Fibroblast of skin of right quadriceps (primary cell): Measurements from ENCODE around the gene MCCD1.

Experiments used
- DNase-seq: peaks from one replicate; pipeline ENCODE4 v3.0.0-alpha.2; 2013

Gene MCCD1

DNA sequence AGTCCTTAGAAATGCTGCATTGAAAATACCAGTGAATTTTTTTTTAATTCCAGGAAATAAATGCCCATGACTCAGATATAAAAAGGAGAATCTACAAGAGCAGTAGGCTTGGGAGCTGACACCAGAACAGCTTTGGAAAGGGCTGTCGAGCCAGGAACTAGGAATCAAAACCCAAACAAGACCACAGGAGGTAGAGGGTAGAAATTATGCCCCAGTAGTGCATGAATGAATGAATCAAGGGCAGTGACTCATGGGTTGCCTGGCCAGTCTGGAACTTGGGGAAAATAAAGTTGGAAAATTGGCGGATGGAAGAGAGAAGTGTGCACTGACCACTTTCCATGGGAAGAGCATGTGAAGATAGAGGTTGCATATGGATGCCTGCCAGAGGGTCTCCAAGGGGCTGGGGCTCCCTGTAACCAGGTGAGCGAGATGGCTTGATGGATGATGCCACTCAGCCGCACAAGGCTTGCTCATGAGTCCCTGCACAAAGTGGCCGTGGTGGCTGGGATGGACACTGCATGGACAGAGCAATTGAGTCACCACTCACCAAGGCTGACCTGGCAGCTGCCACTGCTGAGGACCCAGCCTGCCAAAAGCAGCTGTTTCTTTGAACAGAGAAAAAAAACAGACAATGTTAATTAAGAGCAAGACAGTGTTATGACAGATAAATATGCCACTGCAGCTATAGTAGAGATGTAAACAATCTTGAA lies 15.2 kb upstream of the MCCD1 start:
- no peak for DNase-seq

DNA sequence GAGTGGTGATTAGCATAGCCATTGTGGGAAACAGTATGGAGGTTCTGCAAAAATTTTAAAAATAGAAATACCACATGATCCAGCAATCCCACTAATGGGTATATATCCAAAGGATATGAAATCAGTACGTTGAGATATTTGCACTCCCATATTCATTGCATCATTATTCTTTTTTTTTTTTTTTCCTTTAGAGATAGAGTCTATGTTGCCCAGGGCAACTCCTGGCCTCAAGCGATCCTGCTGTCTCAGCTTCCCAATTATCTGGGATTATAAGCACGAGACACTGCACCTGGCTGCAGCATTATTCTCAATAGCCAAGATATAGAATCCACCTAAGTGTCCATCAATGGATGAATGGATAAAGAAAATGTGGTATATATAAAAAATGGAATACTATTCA lies 6.9 kb upstream of the MCCD1 start:
- DNase-seq, result no peak

DNA sequence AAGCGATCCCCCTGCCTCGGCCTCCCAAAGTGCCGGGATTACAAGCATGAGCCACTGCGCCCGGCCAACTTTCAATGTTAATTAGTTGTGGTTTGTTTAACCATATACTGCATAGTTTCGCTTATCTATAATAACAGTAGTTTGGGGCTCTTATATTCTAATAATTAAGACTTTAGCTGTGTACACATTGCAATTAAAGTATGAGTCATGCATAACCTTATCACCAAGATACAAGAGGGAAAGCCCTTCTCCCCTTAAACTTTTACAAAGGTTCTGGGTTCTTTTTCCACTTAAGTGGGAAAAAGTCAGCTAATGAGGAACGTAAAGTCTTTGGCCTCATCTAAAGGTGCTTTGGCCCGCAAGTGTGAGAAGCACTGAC lies 3.2 kb upstream of the MCCD1 start:
- no peak for DNase-seq

DNA sequence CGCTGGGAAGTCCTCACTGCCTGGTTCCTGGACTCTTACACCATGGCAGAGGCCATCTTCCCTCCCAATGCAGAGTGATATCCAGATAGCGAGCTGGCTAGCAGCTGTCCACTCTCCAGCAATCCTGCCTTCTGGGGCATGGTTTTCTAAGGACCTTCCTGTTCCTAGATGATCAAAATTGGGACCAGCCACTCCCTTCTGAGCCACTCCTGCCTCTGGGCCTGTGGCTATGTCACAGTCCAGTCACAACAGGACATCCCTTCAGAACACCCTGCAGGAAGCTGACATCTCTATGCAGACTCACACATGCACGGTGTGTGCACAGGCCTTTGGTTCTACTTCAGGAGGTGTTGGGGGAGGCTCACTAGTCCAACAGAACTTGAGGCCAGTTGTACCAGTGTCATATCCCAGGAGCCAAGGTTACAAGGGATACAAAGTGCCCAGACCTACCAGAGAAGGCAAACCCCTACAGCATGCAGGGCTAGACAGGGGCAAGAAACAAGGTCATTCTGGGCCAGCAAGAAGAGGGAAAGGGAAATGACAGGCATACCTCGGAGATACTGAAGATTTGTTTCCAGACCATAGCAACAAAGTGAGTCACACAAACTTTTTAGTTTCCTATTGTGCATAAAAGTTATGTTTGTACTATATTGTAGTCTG lies 2.7 kb upstream of the MCCD1 start:
- DNase-seq, result peak; percentile 43

DNA sequence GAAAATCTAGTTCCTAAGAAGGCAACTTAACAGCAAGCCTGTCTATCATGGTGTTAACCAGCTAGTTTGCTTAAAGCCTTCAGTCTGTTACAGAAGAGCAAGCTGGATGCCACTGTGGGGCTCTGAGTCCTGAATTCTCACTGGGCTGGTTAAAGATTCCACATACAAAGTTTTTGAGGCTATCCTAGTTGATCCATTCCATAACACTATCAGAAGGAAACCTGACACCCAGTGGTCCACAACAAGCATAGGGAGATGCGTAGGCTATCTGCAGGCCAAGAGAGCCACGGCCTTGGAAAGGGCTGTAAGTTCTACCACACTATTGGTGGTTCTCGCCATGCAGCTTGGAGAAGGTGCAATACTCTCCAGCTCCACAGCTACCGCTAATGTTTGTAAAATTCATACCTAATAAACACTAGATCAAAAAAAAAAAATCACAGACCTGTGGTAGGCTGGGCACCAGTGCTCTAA lies 420 bp upstream of the MCCD1 start:
- DNase-seq, result no peak

DNA sequence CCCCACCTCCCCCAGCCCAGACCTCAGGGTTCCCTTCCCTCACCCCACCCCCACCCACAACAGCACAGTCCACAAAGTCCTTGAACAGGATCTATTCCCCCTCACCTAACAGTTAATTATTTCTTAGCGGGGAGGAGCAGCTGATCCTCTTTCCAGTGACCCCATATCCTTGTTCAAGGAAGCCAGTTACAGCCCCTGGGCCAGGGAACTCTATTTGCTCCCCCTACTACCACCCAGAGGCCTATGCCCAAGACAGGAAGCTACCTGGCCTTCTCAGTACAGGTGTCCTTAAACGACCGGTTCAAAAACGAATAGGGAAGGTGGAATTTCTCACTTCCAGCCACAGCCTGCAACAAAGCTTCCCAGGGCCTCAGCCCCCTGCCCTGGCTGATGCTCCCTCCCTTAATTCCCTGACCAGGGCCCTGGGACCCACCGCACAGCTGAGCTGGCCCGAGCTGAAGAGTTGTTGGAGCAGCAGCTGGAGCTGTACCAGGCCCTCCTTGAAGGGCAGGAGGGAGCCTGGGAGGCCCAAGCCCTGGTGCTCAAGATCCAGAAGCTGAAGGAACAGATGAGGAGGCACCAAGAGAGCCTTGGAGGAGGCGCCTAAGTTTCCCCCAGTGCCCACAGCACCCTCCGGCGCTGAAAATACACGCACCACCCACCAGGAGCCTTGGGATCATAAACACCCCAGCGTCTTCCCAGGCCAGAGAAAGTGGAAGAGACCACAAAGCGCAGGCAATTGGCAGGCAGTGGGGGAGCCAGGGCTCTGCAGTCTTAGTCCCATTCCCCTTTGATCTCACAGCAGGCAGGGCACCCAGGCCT lies 778 bp downstream of the MCCD1 start:
- DNase-seq, result no peak

DNA sequence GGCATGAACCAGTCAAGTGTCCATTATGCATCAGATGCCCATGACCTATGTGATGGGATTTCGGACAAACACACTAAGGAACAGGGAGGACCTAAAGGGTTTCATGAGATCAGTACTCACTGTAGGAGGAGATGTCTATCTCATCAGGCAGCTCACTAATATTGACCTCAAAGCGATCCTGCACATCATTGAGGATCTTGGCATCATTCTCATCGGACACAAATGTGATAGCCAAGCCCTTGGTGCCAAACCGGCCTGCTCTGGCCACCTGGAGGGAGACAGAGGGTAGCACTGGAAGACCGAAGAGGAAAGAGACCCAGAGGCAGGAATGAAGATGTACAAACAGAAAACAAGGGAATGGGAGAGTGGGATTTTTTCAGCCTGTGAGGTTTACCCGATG lies 1.9 kb downstream of the MCCD1 start:
- DNase-seq, result no peak

DNA sequence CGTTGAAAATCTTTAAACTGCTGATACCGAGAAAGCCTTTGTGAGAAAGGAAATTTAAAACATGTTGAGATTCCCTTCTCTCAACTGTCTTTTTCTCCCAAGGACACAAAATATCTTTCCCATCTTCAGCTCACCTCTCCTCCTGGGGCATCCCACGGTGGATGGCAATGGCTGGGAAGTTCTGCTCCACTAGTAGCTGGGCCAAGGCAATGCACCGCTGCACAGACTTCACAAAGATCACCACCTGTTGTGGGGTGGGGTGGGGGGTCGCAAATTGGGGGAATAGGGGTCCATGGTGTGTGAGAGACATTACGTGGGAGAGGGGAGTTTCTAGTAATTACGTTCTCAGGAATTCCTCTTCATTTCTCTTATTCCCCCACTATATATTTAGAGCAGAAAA lies 2.4 kb downstream of the MCCD1 start:
- no peak for DNase-seq

DNA sequence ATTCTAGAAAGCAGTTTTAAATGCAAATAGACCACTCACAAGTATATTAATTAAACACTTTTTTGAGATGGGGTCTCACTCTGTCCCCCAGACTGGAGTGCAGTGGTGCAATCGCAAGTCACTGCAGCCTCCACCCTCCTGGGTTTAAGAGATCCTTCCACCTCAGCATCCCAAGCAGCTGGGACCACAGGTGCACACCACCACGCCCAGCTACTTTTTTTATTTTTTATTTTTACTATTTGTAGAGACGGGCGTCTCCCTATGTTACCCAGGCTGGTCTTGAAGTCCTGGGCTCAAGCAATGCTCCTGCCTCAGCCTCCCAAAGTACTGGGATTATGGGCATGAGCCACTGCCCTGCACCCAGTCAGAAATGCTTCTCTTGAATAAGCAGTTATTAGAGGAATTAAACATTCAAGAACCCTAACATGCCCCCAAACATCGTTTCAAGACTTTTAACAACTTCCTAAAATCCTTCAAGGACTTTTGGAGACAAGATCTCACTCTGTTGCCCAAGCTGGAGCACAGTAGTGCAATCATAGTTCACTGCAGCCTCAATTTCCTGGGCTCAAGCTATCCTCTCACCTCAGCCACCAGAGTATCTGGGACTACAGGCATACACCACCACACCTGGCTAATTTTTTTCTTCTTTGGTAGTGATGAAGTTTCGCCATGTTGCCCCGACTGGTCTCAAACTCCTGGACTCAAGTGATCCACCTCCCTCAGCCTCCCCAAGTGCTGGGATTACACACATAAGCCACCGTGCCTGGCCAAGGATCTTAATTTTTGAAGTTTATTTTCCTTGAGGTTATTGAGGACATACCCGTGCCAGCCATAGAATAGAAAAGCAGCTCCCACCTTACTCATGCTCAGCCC lies 3.2 kb downstream of the MCCD1 start:
- no peak for DNase-seq

DNA sequence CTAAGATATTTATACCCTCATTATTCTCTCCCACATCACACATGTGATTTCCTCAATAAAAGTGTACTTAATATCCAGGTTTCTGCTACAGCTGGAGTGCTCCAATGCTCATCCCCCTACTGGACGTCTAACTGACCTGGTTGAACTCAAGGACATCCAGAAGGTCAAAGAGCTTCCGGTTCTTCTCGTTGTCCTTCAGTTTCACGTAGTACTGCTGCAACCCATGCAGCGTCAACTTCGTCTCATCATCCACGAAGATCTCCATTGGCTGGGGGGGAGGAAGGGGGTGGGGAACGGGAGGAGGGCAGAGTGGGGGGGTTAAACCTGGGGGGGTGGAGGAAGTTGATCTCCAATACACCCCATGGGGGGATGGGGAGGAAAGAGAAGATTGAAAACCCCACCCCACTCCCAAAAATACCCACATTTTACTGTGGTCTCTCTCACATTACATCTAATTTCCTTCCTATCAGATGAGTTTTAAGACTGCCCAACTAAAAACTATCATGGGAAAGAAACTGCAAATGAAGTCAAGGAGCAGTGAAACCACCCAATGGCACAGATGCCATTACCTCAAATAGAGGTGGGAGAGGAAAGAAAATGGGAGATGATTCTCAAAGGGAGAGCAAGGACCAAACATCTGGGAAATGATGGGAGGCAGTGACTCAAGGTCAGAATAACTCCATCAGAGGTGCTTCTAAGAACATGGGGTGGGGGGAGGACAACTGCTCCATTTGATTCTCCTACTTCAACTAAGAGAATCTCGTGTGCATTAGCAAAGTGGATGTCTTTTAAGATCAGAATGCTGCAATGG lies 4.1 kb downstream of the MCCD1 start:
- no peak for DNase-seq

DNA sequence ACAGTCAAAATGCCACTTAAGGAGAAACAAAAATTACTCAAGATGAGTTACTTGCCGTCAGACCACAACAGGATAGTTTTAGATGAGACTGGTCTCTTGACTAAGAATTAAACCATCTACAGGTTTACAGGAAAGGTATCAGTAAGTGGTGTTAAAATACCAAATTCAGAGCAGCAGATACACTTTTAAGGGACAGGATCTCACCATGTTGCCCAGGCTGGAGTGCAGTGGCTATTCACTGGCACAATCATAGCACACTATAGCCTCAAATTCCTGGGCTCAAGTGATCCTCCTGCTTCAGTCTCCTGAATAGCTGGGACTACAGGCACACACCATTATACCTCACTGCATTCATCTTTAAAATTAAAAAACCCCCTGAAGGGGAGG lies 4.7 kb downstream of the MCCD1 start:
- no peak for DNase-seq

DNA sequence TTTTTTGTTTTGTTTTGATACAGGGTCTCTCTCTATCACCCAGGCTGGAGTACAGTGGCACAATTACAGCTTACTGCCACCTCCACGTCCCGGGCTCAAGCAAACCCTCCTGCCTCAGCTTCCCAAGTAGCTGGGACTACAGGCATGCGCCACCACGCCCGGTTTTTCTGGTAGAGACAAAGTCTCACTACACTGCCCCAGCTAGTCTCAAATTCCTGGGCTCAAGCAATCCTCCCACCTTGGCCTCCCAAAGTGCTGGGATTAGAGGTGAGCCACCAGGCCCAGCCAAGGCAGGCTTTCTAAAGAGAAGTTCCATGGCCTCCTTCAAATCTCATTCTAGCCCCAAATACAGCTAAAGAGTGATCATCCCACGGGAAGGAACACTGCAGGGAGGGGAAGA lies 5.2 kb downstream of the MCCD1 start:
- DNase-seq, result no peak

DNA sequence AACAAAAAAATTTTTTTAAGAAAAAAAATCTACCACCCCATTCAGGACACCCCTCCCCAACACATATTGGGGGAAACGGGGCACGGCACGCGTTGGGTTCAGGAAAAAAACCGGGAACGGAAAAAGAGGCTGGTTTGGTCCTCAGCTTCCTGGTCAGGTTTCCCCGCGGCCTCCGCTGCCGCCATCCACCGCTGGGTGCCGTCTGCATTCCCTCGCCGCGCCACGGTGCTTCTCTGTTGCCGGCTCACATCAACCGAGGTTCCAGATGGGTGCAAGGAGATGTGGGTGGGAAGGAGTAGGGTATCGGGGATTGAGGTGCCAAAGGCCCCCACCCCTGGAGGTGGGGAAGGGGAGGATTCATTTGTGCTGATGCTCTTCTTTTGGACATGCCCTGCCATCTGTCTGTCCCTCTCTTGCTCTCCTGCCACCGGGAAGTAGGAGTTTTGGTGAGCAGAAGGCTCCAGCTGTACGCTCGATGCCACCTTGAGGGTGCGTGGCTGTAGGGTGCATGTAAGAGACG lies 5.8 kb downstream of the MCCD1 start:
- no peak for DNase-seq

DNA sequence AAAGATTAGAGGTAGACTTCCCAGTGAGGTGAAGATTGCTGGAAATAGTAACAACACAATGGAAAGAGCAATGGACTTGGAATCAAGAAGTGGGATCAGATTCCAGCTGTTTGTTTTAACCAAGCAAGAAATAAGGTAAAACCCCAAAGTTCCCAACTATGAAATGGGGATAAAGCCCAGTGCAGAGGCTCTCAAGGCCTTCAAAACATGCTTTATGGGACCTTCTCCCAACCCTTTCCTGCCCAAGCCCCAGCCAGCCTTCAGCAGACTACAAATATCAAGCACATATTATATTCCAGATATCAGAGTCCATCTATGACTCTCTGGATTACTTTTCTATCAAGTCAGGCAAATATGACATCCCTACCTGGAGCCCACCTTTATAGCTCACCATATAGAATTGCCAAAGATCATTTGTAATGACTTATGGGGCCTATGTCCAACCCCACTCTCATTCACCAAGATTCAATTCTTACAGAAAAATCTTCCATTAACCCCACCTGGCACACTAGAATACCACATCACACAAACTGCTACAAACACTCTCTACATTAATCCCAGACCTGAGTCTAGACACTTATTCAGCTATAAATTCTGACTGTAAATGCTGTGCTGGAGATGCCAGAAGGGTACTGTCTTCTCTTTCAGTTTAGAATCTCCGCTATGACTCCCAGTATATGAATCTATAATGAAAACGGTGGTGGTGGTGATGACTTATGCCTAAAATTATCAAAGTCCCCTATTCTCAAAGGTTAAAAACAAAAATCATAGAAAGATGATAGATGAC lies 7.0 kb downstream of the MCCD1 start:
- DNase-seq, result no peak

DNA sequence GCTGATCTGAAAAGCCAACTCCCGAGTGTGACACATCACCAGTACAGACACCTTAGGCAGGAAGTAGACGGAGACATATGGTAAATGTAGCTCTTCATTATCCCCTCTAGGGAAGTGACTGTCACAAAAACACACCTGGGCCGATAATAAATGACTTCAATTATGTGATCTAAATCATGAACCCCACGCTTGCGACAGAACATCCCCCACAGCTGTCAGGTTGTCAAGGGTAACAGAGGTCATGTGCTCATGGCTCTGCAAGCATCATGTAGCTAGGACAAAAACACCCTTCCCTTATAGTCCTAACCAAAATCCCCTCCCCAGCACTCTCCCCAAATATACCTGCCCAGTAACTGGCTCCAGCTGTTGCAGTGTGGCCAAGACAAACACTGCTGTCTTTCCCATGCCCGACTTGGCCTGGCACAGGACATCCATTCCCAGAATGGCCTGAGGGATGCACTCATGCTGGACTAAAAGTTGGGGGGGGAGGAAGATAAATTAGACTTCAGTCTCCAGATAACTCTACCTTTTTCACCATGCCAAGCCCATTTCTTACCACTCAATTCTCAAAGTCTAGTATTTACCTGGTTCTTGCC lies 10.1 kb downstream of the MCCD1 start:
- DNase-seq, result no peak

DNA sequence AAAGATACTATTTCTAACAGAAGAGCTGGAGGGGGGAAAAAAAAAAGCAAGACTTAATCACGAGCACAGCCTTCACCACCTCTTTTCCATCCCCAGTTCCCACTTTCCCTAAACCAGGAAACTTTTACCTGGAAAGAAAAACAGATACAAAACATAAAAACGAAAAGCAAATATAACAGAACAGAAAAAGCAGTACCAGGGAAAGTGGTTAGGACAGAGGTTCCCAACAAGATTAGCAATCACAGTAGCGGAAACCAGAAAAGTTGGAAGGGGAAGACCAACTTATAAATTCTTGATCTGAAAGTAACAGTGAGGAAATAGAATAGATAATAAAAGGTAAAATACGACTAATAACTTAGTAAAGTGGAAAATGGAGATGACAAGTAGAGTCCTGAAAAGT lies 11.9 kb downstream of the MCCD1 start:
- no peak for DNase-seq

DNA sequence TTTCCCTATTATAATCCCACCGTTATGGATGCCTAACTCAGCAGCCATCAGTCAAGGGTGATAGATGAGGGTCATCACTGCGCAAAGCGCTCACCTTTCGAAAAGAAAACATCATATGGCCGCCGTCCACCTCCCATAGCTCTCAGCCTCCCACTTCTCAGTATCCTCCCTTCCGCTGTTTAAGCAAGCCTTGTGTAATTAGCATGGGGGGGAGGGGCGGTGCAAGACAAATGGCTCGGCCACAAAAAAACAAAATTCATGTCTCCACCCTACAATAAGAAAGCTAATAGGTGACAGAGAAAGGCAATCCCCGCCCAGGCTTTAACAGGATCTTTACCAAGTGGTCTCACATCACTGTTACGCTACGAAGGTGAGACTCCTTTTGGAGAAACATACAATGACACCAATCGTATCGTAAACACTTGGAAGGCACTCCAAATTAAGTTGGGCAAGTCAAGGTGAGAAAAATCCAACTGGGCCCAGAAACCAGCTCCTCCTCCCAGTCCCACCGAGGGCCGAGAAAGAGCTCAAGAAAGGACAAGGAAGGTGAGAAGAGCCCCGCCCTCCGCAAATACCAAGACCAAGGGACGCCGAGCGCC lies 12.4 kb downstream of the MCCD1 start:
- DNase-seq, result peak; percentile 48

DNA sequence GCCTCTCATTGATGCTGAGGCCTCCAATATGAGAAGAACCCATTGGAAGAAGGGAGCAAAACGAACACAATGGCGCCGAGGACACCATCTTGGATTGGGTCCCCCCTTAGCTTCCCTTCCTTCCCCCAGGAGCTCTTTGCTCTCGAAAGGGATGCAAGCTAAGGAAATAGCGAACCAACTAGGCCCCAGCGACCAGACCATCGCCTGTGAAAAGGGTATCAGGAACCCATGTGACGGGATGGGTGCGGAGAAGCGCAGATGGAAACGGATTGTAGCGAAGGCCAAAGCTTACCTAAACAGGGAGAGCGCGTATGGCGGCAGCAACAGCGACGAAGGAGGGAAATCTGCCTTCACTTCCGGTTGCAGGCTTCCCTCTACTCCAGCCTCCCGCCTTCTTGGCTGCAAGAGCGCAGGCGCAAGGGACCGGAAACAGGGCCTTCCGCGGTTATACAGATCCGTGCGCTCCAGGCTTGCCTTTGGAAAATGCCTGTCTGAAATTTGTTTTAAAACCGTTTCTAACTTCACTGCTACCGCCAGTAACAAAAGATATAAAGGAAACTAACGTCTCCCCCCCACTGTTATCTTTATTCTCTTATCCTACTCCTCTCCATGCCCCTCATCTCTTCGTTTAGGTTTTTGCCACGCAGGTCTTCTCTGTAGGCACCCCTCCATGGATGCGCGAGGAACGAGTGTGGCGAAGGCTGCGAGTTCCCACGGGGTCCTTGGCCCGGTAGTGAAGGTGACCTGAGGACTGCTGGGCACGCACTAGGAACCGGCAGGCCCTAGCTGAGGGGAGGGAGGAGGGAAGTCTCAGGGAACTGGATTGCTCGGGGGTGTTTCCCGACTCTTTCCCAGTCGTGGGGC lies 13.1 kb downstream of the MCCD1 start, which contains the start of gene DDX39B:
DDX39B (minus strand) TSS at position 346 of the 864 bp plus-strand sequence. CDS start 1,471 bp downstream, outside the sequence.
- DNase-seq, result peak; percentile 97

DNA sequence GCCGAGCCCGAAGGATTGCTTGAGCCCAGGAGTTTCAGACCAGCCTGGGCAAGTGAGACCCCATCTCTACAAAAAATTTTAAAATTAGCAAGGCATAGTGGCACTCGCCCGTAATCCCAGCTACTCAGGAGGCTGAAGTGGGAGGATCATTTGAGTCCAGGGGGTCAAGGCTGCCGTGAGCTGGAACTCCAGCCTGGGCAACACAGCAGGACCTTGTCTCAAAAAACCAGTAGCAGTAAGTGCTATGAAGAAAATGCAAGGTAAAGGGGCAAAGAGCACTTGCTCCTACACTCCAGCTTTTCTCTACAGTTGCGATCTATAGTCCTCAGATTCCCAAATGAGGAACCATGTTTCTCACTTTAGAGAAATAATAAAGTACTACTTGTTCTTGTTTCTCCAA lies 14.9 kb downstream of the MCCD1 start:
- no peak for DNase-seq
